ENCODE measurements around the gene VPS26A.

Gene VPS26A

GRCh38 chr10:69179089-69179742 is 55.2 kb downstream of the VPS26A start:
- DNase-seq = no peak

DNA sequence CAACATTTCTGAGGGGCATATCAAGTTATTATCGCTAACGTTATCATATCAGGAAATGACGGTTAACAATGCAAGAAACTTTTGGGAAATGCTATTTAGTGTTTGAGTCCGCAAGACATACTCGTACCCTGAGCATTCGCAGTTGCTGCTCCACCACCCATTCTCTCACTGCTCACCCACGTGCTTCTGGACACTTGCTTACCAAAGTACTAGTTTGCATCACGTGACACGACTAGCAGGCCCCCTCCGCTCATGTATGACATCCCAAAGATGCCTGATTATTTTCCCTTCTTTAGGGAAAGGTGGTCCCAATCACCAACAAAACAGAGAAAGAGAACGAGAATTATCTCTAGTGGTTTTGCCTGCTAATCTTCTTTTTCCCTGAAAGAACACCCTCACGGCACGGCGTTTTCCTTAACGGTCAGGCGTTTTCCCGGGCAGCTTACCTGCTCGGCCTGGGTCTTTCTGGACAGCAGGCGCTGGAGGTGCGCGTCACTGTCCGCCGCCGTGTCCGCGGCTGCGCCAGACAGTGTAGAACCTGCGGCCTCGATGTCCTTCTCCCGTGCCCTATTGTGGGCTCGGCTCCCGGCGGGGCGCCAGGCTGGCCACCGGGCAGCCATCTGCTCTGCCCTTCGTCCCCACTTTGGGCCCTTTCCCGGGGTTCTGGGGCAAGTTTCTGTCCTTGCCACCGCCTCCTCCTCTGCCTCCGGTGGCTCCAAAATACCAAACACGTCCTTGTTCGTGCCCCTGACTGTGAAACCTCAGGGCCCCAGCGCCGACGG is 56.0 kb downstream of the VPS26A start, which contains the start of gene SUPV3L1:
Gene SUPV3L1 (plus strand): TSS at position 492 of the 782 bp plus-strand sequence. CDS start 58 bp downstream, at position 550.
- DNase-seq = peak; percentile 91

DNA sequence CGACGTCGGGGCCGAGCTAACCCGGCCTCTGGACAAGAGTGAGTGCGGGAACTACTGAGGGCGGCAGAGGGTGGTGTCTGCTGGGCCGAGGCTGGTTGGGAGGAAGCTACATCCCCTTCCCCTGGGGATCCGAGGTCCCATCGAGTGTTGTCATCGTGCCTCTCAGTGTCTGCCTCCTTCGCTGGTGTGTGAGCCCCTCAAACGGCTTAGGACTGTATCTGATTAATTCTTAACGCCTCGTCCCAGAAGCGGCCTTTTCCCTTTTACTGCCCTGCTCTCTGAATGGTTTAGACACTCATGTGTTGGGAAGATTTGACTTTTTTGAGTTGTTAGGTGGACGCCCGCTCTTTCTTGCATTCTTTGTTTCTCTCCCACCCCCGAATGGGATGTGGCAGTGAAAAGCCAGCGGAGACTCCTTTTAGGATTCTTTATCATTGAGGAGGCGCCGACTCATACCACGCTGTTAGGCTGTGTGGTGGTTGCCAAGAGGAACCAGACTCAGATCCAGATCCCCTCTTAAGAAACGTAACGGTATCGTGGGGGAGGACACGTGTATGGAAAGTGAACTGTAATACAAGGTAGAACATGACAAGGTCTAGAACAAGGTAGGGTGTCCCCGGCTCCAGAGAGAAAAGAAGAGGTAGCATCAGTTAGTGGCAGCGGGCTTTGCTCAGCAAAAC is 56.7 kb downstream of the VPS26A start:
- peak; percentile 28 for DNase-seq

DNA sequence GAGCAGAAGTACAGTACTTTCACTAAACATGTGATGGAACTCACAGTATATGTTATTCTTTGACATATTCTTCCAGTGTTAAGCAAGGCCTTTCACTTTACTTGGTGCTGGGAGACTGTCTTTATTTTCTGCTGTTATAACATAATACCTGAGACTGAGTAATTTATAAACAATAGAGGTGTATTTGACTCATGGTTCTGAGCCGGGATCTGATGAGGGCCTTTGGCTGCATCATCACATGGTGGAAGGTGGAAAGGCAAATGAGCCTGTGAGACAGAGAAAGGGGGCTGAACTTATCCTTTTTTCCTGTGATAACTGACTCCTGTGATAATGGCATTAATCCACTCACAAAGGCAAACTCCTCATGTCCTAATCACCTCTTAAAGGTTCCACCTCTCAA is 57.5 kb downstream of the VPS26A start:
- DNase-seq = no peak

DNA sequence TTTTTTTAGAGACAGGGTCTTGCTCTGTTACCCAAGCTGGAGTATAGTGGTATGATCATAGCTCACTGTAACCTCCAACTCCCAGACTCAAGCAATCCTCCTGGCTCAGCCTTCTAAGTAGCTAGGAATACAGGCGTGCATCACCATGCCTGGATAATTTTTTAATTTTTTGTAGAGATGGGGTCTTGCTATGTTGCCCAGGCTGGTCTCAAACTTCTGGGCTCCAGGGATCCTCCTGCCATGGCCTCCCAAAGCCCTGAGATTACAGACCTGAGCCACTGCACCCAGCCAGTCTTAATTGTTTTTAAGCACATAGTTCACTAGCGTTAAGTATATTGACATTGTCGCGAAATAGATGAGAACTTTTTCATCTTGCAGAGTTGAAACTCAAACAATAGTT is 58.0 kb downstream of the VPS26A start:
- no peak for DNase-seq

- DNase-seq = no peak
These were observed 62.5 kb downstream of the VPS26A start for GRCh38 chr10:69186524-69186923.

DNA sequence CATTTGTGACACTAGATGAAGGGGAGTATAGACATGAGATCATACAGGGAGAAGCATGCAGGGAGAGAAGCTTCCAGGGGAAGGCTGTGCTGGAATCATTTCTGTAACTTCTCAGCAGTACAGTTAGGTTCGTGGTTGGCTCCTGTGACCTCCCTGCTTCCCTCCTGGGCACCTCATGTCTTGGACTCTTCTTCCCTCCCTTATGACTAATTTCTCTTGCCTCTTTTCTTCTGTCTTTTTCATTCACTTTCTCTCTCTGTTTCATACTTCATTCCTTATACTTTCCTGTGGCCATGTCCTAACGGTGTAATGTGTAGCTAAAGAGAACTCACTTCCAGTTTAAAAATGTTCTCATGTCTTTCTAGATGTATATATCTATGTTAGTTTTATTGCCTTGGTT is 77.1 kb downstream of the VPS26A start:
- DNase-seq = no peak

GRCh38 chr10:69202332-69202731 is 78.4 kb downstream of the VPS26A start:
- DNase-seq = peak; percentile 36

GRCh38 chr10:69208761-69209160 is 84.8 kb downstream of the VPS26A start:
- DNase-seq = no peak

DNA sequence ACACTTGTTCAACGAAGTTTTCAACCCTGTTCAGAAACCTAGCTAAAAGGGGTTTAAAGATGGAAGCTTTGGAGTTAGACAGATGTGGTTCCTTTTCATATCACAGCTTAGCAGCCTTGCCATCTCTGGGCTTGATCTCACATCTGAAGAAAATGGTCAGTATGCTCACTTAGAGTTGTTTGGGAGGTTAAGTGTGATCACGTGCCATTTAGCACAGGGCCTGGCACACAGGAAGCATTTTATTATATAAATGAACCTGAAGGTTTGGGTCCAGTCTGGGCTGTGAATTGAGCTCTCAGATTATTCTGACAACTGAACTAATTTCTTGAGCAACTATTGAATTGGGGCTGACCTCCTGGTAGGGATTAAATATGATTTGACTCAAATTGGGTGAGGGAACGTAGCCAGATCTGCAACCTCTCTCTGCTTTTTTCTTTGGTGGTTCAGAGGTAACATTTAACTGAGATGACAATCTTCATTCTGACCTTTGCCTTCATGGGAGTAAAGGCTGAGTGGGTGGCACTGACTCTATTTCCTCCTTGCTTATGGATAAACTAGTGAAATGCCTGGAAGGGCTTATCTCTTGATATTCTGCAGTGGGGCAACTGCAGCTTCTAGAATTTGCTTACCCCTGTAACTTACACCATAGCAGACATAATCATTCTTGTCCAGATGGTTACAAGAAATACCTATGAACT is 86.0 kb downstream of the VPS26A start:
- DNase-seq = no peak

GRCh38 chr10:69211104-69211503 is 87.1 kb downstream of the VPS26A start:
- DNase-seq = no peak

DNA sequence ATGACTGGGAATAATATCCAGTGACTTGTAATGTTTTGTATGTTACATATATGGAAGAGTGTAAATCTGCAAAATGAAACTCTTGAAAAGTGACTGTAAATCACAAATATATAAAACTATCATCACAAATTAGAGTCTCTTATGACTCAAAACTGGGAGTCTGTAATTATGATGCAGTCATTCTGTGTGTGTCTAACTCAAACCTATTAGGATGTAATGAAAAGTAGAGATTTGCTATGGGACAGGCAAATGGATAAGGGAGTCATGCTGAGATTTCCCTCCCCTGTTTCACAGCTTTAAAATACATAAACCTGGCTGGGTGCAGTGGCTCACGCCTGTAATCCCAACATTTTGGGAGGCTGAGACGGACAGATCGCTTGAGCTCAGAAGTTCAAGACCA is 87.5 kb downstream of the VPS26A start:
- DNase-seq = no peak

GRCh38 chr10:69213591-69214311 is 89.8 kb downstream of the VPS26A start:
- DNase-seq = no peak

GRCh38 chr10:69214666-69215131 is 90.7 kb downstream of the VPS26A start:
- no peak for DNase-seq

GRCh38 chr10:69215405-69216171 is 91.6 kb downstream of the VPS26A start:
- DNase-seq = peak; percentile 36

DNA sequence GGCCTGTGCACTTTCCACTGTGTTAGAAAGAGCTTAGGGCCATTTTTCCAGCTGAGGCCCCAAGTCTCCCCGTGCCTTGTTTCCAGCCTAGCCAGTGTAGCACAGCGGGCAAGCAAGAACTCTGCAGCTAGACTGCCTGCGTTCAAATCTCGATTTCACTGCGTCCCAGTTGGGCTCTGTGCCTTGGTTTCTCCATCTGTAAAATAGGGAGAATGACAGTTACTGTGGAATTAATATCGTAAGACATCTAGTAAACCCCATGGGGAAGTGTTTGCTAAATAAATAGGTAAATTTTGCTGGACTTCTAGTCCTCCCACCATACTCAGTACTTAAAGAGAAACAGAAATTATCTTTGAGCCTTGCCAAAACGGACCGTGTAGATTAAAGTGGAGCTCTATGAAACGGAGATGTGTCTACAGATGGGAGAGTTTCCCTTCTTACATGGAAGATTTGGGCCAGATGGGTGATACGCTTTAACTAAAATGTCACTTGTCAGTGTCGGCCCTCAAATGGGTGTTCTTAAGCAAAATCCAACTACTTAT is 92.7 kb downstream of the VPS26A start:
- no peak for DNase-seq

DNA sequence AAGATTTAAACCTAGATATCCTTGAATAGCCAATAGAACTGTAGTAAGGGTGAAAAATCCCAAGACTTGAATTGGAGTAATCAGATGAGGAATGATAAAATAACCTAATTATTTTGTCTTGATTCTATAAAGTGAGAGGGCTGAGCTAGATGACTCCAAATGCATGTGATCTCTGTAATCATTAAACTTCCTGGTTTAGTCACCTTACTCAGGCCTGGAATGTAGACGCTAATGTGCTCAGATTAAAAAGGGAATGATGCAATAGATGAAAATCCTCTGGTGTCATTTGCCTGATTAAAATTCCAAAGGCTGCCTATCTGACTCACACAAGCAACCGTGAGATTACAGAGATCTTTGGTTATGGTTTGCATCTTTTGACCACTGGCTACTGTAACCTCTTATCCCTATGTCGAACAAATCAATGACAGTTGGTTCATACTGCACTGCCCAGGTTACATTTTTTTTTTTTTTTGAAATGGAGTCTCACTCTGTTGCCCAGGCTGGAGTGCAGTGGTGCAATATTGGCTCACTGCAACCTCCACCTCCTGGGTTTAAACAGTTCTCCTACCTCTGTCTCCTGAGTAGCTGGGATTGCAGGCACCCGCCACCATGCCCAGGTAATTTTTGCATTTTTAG is 93.3 kb downstream of the VPS26A start:
- no peak for DNase-seq

GRCh38 chr10:69218831-69219230 is 94.9 kb downstream of the VPS26A start:
- DNase-seq = no peak

- DNase-seq = no peak
These were observed 96.1 kb downstream of the VPS26A start, which contains the start of gene HKDC1 for GRCh38 chr10:69220041-69220451. TSS of gene HKDC1 (plus strand) at chr10:69220332. CDS start at chr10:69220436, 104 bp downstream.

- no peak for DNase-seq
These were observed 96.5 kb downstream of the VPS26A start for GRCh38 chr10:69220507-69220906.

Data from CD4-positive, alpha-beta T cell treated with Interleukin-10 for 1 hour (primary cell).